Measurements from ENCODE around the gene PYGM.

PYGM gene

DNA sequence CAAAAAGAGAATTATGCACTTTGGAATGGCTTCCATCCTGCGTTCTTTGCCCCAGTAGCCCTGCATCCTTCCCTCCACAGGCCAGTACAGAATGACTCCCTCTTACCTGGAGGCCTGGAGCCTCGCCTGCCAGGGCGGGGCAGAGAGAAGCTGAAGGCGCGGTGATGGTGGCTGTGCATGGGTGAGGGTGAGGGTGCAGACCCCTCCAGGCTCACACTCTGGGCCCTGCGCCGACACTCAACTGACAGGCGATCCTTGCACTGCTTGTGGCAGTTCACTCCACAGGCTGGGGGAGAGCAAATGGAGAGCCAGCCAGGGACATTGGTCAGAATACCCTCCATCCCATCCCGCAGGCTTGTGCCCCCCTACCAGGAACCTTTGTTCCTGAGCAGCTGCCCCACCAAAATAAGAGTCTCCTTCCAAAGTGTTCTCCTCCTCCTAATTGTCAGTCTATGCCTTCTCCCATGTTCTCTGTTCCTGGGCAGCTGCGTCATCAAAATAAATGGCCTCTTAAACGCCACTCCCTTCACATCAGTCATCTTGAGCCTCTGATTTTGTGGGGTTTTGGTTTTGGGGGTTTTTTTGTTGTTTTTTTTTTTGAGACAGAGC is 30.9 kb downstream of the PYGM start:
- Histone ChIP-seq H3K36me3 (ENCODE audit: low read length) (no peaks in the 10 kb centered on the region), H2AFZ (ENCODE audit: low read depth, low read length, severe bottlenecking) (no peak overlapping the region), H3F3A (ENCODE audit: insufficient read depth) (no peaks in the 10 kb centered on the region), H3K27me3 (ENCODE audit: low read length) (no peaks in the 10 kb centered on the region), H3K9ac (ENCODE audit: low read length) (no peak overlapping the region), H3K4me3 (ENCODE audit: insufficient read depth, low read length, poor library complexity, severe bottlenecking) (no peak overlapping the region), H3K4me2 (ENCODE audit: low read depth, low read length, poor library complexity, severe bottlenecking) (no peak overlapping the region), H3K79me2 (ENCODE audit: insufficient read depth, low read length) (no peaks in the 10 kb centered on the region), H3K9me3 (ENCODE audit: insufficient read depth, low read length) (no peaks in the 10 kb centered on the region), H3K9me2 (replicated peaks; ENCODE audit: insufficient read depth, low read length) (no peaks in the 10 kb centered on the region), H3K27ac (ENCODE audit: low read depth, low read length) (no peak overlapping the region), H4K20me1 (ENCODE audit: low read depth, low read length) (no peaks in the 10 kb centered on the region)
- TF ChIP-seq, protein P1, sequence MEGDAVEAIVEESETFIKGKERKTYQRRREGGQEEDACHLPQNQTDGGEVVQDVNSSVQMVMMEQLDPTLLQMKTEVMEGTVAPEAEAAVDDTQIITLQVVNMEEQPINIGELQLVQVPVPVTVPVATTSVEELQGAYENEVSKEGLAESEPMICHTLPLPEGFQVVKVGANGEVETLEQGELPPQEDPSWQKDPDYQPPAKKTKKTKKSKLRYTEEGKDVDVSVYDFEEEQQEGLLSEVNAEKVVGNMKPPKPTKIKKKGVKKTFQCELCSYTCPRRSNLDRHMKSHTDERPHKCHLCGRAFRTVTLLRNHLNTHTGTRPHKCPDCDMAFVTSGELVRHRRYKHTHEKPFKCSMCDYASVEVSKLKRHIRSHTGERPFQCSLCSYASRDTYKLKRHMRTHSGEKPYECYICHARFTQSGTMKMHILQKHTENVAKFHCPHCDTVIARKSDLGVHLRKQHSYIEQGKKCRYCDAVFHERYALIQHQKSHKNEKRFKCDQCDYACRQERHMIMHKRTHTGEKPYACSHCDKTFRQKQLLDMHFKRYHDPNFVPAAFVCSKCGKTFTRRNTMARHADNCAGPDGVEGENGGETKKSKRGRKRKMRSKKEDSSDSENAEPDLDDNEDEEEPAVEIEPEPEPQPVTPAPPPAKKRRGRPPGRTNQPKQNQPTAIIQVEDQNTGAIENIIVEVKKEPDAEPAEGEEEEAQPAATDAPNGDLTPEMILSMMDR (IDR thresholded peaks at IDR 0.05; ENCODE audit: insufficient read depth, low read length, poor library complexity, severe bottlenecking) = no peak
- TF ChIP-seq EZH2phosphoT487 (conservative IDR thresholded peaks at IDR 0.05; ENCODE audit: low read length) = no peak

DNA sequence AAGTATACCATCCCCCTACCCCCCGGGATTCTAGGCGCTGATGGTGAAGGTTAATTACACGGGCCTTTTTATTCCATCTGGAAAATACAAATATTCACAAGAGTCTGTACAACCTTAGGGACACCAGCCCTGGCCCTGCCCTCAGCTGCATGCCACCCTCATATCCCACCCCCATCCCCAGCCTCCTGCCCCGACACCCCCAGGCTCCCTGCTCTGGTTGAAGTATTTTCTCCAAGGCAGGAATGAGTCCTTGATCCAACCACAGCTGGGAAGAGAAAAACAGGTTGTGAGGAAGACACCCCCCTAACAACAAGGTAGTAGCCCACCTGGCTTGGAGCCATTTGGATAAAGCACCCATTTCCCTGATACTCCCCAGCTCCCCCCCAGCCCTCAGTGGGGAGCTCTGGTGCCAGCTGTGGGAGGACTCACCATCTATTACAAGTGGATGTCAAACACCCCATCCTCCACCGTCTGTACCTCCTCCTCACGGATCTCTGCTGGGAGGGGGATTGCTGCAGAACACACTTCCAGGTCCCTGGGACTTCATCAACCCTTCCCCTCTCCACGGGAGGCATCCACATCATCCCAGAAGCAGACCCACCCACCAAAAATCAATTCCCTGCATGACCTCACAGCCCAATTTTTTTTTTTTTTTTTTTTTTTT is 32.8 kb downstream of the PYGM start:
- H3K9me2 ChIP-seq (replicated peaks; ENCODE audit: insufficient read depth, low read length) = no peaks in the 10 kb centered on the region
- no peak overlapping the region for H3K4me3 ChIP-seq (ENCODE audit: insufficient read depth, low read length, poor library complexity, severe bottlenecking)
- no peak overlapping the region for H3K27ac ChIP-seq (ENCODE audit: low read depth, low read length)
- H3K9me3 ChIP-seq (ENCODE audit: insufficient read depth, low read length) = no peaks in the 10 kb centered on the region
- H4K20me1 ChIP-seq (ENCODE audit: low read depth, low read length) = no peaks in the 10 kb centered on the region
- no peak for TF ChIP-seq EZH2phosphoT487 (conservative IDR thresholded peaks at IDR 0.05; ENCODE audit: low read length)
- TF ChIP-seq, protein P1 (IDR thresholded peaks at IDR 0.05; ENCODE audit: insufficient read depth, low read length, poor library complexity, severe bottlenecking) = no peak
- H3K27me3 ChIP-seq (ENCODE audit: low read length) = no peaks in the 10 kb centered on the region
- H3K36me3 ChIP-seq (ENCODE audit: low read length) = no peaks in the 10 kb centered on the region
- H3K9ac ChIP-seq (ENCODE audit: low read length) = no peak overlapping the region
- H3K4me2 ChIP-seq (ENCODE audit: low read depth, low read length, poor library complexity, severe bottlenecking) = no peak overlapping the region
- no peak overlapping the region for H2AFZ ChIP-seq (ENCODE audit: low read depth, low read length, severe bottlenecking)
- H3K79me2 ChIP-seq (ENCODE audit: insufficient read depth, low read length) = no peaks in the 10 kb centered on the region
- H3F3A ChIP-seq (ENCODE audit: insufficient read depth) = no peaks in the 10 kb centered on the region

DNA sequence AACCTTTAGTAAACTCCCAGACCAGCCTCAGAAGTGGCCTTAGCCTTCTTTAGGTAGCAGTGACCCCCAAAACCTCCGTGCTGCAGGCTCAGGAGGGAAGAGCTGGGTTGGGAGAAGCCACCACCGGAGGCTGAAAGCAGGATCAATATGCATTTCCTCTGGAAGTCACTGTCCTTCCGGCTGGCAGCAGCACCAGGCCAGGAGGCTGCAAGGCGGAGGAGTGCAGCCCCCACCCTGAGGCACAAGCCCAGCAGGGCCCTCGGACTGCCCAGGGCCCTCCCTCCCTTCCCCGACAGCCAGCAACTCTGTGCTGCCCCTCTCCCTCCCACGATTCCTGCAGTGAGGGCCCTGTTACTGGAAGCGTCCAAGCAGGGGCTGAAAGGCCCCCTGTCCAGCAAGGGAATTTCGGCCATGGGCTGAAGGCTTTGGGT is 33.5 kb downstream of the PYGM start:
- H3K4me2 ChIP-seq (ENCODE audit: low read depth, low read length, poor library complexity, severe bottlenecking) = no peak overlapping the region
- no peak overlapping the region for H3K9ac ChIP-seq (ENCODE audit: low read length)
- no peak overlapping the region for H2AFZ ChIP-seq (ENCODE audit: low read depth, low read length, severe bottlenecking)
- no peaks in the 10 kb centered on the region for H3K9me3 ChIP-seq (ENCODE audit: insufficient read depth, low read length)
- H3K27me3 ChIP-seq (ENCODE audit: low read length) = no peaks in the 10 kb centered on the region
- no peaks in the 10 kb centered on the region for H3F3A ChIP-seq (ENCODE audit: insufficient read depth)
- no peaks in the 10 kb centered on the region for H3K36me3 ChIP-seq (ENCODE audit: low read length)
- H4K20me1 ChIP-seq (ENCODE audit: low read depth, low read length) = no peaks in the 10 kb centered on the region
- no peaks in the 10 kb centered on the region for H3K79me2 ChIP-seq (ENCODE audit: insufficient read depth, low read length)
- TF ChIP-seq EZH2phosphoT487 (conservative IDR thresholded peaks at IDR 0.05; ENCODE audit: low read length) = no peak
- TF ChIP-seq, protein P1 (IDR thresholded peaks at IDR 0.05; ENCODE audit: insufficient read depth, low read length, poor library complexity, severe bottlenecking) = no peak
- H3K27ac ChIP-seq (ENCODE audit: low read depth, low read length) = no peak overlapping the region
- no peak overlapping the region for H3K4me3 ChIP-seq (ENCODE audit: insufficient read depth, low read length, poor library complexity, severe bottlenecking)
- H3K9me2 ChIP-seq (replicated peaks; ENCODE audit: insufficient read depth, low read length) = no peaks in the 10 kb centered on the region
